HG03439 (cell line): ENCODE results near the gene WDHD1.
"Not testable (repeated sequence)": the region's sequence is repeated elsewhere in the genome, so short reads cannot be mapped to it uniquely, and the experiment has no call there.

Experiments used
- ATAC-seq: cut with Tn5 transposase; IDR thresholded peaks from one replicate; pipeline ENCODE4 v1.9.1; 2021; ENCODE audit warnings: mild to moderate bottlenecking, moderate library complexity; ENCODE audit not compliant: unreplicated experiment

Gene WDHD1

GRCh38 chr14:54909817-54910558 is 116.9 kb downstream of the WDHD1 start:
- ATAC-seq = no peak

GRCh38 chr14:54908973-54909372 is 117.9 kb downstream of the WDHD1 start:
- not testable (repeated sequence) for ATAC-seq

- no peak for ATAC-seq
Measured at GRCh38 chr14:54908190-54908589, 118.7 kb downstream of the WDHD1 start.

- no peak for ATAC-seq
Measured at GRCh38 chr14:54906075-54906474, 120.8 kb downstream of the WDHD1 start.

- peak; percentile 87 for ATAC-seq
Measured at GRCh38 chr14:54902521-54903420, 124.1 kb downstream of the WDHD1 start, which contains the start of gene GCH1. Gene GCH1 (minus strand): TSS chr14:54902826. CDS start chr14:54902663, 163 bp downstream.

GRCh38 chr14:54902143-54902520 is 124.8 kb downstream of the WDHD1 start:
- ATAC-seq = peak; percentile 46

- no peak for ATAC-seq
Measured at GRCh38 chr14:54901380-54902142, 125.3 kb downstream of the WDHD1 start.

GRCh38 chr14:54899573-54899972 is 127.3 kb downstream of the WDHD1 start:
- ATAC-seq = no peak

- not testable (repeated sequence) for ATAC-seq
Measured at GRCh38 chr14:54897809-54898555, 128.9 kb downstream of the WDHD1 start.

- no peak for ATAC-seq
Measured at GRCh38 chr14:54895683-54896082, 131.2 kb downstream of the WDHD1 start.

GRCh38 chr14:54894995-54895394 is 131.9 kb downstream of the WDHD1 start:
- ATAC-seq = no peak

GRCh38 chr14:54893151-54893760 is 133.6 kb downstream of the WDHD1 start:
- no peak for ATAC-seq

GRCh38 chr14:54891471-54892245 is 135.2 kb downstream of the WDHD1 start:
- no peak for ATAC-seq

- ATAC-seq = no peak
Measured at GRCh38 chr14:54890788-54891187, 136.1 kb downstream of the WDHD1 start.

- no peak for ATAC-seq
Measured at GRCh38 chr14:54889919-54890318, 137.0 kb downstream of the WDHD1 start.
